SK-N-MC (cell line): Measurements from ENCODE around the gene SMTNL1.

ENCODE experiments used
- EZH2 ChIP-seq: fragments of 200-600 bp; sonication (generic); IDR thresholded peaks from one replicate; pipeline ENCODE4 v1.6.1; 2017; ENCODE audit warnings: antibody characterized with exemption
- POLR2AphosphoS5 ChIP-seq: IDR thresholded peaks from 2 replicates; pipeline ENCODE4 v1.6.1; 2012; ENCODE audit warnings: mild to moderate bottlenecking, low read depth, low read length, borderline replicate concordance

DNA sequence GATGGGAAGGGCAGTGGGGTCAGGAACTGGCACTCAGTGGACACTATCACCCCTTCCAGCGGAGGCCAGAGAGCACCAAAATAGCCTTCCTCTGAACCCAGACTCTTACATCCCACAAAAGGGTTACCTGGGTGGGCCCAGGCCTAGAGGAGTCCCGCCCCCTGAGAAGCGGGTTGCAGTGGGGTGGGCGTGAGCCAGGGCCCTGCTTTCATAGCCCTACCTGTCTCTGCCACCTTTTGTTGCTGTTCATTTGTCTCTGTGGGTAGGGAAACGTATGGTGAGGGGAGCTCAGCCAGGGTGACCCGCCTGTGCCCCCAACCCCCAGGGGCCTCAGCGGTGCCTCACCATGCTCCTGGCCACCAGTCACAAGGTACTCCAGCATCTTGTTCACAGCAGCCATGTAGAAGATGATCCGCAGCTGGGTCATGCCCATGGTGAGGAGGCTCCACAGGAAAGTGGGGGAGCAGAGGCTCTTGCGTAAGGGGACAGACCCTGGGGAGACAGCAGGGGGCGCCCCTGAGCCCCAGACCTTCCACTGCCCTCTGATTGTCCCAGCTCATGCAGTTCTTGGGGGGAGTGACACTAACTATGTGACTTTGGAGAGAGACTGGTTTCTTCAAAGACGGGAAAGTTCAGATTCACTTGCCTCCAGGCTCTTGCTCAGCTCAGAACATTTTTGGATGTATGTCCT, 45.9 kb upstream of the SMTNL1 start:
- no peak for TF ChIP-seq POLR2AphosphoS5
- TF ChIP-seq EZH2: no peak
